GM18526 (cell line): ENCODE measurements around the gene MYMK.

ENCODE experiments used
- POLR2A ChIP-seq: IDR thresholded peaks from 3 replicates; pipeline ENCODE4 v1.6.1; 2011; ENCODE audit not compliant: insufficient read length; ENCODE audit errors: extremely low read depth

Gene MYMK

DNA sequence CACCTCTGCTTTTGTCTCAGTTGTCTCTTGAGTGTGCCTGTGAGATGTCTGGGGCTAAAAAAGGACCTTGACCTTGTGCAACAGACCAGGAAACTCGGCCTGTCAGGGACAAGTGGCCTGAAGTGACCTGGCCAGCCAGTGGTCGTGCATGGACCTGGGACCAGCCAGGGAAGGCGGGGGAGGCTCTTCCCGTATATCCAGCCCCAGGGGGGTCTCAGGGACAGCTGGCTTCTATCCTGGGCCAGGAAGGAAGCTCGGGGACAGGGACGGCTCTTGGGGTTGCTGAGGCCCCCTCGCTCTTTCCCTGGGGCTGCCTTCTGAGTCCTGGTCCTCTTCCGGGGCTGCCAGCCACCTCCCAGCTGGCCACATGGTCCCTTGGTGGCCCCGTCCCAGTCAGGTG, 6.5 kb upstream of the MYMK start:
- TF ChIP-seq POLR2A: no peak

DNA sequence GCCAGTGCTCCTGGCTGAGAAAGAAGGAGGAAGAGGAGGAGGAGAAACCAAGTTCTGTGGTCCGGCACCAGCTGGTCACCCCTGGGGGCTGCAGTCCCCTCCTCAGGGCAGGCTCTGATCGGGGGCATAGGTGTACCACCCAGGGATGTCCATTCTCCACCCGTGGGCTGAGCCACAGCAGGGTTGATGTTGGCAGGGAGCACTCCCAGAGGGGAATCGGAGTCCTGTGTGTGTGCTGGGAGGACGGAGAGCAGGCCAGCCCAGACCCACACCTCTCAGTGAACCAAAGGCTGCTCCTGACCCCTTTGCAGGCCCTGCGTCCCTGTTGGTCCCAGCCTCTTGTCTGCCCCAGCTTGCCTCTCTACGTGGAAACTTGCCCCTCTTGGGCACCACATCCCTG, 5.1 kb upstream of the MYMK start:
- no peak for TF ChIP-seq POLR2A

DNA sequence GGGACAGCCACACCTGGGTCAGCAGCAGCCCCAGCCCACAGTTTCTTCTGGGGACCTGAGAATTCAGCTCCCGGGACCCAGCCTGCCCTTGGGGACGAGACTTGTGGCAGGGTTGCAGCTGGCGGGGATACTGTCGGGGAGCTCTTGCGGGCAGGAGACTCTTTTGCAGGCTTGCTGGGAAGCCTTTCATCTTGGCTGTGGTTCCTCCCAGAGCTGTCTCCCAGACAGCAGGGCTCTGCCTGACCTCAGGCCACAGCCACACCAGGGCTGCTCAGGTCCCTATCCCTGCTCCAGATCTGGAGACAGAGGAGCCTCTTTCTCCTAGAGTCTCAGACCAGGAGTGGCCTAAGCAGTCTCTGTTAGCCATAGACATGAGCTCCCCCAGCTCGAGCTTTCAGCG, 4.7 kb upstream of the MYMK start:
- TF ChIP-seq POLR2A: no peak

DNA sequence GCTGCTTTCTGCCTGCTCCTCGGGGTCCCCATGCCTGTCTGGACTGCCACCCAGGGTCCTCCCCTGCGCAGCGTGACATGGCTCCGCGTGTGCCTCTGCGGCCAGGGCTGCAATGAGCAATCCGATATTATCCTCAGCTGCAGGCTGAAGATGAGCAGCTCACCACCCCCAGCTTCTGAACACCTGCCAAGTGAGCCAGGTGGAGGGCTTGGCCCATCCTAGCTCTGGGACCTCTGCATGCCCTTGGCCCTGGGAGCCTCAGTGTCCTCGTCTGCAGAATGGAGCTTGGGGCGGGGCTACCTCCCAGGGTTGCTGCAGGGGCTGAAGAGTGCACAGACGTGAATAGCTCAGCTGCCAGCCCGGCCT, 4.1 kb upstream of the MYMK start:
- no peak for TF ChIP-seq POLR2A

DNA sequence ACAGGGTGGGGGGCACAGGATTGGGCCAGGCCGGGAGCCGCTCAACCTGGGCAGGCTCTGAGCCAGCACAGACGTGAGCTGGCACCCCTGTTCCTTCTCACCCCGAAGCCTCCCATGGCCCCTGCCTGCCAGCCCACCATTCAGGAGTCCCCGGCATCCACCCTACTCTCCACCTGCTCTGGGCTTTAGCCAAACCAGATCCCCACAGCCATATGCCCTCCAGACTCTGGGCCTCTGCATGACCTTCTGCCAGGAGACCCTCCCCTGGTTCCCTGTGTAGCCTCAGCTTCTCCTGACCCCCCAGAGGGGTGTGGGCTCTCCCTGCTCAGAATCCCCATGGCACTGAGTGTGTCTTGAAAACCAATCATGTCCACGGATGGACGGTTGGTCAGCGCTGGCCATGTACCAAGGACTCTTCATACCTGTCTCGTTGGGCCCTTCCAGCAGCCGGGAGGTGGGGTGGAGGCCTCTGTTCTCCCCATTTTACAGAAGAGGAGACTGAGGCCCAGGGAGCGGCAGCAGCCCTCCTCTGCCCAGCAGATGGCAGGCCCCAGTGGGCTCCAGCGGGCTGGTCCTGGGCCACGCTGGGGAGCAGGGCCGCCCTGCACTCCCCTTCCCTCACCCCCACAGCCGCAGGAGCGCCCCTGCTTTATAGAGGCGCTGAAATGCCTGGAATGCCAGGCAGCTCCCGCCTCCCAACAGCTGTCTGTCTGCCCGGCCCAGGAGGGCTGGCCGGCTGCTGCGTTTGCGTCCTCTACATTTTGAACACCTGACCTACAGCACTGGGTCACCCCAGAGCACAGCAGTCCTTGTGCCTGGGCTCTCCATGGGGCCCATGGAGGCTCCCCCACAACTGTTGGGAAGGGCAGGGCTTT, 3.5 kb upstream of the MYMK start:
- TF ChIP-seq POLR2A: no peak

DNA sequence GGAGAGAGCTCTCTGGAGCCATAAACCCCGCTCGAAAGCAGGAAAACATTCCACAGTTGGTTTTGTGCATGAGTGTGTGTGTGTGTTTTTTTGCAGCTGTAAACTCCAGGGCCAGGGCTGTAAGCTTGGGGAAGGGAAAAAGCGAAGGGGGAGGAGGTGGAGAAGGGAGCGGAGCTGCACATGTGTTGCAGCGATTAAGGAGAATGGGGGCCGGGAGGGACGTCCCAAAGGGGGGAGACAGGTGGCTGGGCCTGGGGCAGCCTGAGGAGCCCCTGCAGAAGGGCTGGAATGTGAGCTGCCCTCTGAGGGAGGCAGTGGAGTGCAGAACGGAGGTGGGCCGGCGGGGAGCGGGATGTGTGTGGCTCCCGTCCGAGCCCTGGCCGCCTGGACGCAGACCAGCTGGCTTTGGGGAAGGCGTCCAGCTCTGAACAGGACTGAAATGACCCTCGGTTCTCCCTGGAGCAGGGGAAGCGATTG, 2.7 kb upstream of the MYMK start:
- TF ChIP-seq POLR2A: no peak

DNA sequence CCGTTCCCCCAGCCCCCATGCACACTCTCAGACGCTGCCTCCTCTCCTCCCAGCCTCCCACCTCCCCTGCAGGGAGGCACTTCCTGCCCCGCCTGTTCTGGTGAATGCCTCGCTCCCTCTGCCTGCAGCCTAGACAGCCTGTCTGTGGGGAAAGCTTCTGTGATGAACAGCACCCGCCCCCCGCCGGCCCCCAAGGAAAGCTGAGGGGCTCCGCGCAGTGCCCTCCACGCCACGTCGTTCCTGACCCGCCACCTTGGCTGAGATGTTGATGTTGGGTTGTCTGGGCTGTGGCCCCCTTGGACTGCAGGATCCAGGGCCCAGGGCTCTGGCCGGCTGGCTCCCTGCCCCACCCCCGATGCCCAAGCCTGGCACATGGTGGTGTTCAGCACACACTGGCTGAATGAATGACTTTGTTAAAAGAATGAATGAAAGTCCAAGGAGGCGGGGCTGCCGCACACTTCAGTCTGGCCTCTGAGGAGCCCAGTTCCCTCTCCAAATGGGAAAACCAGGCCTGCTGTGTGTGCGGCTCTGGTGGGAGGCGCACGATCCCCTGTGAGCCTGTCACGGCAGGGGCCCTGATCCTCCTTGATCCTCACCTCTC, 2.1 kb upstream of the MYMK start:
- no peak for TF ChIP-seq POLR2A

DNA sequence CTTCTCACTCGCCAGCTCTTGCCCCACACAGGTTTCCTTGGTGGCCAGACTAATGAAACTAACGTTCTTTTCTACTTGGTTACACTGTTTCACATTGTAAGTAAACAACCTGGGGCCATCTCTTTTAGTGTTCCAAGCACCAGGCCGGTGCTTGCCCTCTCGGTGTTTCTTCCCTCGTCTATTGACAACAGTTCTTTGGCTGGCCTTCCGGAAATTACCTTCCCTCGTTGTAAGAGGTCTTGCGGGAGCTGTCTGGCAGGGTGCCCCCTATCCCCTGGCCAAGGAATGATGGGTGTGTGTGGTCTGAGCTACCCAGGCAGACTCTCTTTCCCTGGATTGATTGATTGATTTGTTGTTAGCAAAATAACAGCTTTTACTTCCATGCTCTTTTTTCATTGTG, 918 bp upstream of the MYMK start:
- TF ChIP-seq POLR2A: no peak

DNA sequence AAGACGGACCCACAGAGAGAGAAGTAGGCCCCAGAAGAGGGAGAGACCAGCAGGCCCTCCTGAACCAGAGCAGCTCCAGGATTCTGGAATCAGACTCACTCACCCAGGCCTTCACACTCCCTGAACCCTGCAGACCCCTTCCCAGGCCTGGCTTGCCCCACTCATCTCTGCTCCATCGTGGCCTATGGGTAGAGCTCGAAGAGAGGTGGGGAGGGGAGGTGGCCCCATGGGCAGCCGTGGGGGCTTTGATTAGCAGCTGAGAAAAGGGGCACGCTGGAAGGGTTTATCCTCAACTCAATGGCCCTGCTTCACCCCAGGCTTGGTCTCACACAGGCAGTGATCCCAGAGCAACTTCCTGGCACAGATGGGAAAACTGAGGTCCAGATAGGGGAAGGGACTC, 613 bp downstream of the MYMK start:
- no peak for TF ChIP-seq POLR2A

DNA sequence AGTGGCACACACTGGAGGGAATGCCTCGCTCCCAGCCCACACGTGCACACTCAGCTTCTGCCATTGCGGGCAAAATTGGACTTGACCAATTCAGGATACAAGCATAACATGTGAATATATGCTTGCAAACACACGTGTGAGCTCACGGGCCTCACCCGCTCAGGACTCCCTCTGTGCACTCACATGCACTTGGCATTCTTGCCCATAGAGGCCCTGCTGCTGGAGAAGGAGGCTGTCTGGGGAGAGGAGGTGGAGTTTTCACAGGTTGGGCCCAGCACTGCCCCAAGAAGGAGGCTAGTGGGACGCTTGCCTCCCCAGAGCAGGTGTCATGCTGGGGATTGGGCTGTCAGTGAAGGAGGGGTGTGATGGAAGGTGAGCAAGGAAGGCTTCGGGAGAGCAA, 1.7 kb downstream of the MYMK start:
- no peak for TF ChIP-seq POLR2A

DNA sequence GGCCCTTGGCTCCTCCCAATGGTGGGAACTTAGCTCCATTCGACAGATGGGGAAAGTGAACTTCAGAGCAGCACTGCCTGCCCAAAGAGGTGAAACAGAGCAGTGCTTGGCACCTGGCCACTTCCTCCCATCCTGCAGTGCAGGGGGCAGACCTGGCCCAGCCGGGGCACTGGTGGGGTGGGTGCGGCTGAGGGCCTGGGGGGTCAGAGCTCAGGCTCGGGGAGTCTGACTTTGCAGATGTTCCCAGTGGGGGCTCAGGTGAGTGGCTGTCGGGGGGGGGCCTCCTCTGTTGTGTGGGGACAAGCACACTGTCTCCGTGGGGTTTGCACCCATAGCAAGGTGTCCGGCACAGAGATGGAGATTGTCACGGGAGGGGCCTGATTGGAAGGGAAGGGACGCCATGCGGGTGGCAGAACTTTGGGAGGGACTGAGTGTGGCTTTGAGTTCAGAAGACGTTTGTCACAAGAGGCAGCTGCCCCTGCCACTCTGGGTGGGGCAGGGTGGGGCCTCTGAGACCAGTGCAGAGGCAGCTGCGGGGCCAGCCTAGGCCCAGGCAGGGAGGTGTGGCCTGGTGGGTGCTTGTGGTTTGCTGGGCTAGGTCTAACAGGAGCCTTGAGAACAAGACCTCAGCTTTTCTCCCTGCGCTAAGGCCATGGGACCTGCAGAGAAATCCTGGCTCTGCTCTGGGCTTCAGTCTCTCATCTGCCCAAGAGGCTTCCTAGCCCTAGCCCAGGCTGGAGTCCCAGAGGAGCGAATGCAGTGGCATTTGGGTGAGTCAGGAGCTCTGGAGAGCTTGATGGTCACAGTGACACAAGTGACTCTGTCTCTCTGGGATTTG, 2.5 kb downstream of the MYMK start:
- TF ChIP-seq POLR2A: no peak

DNA sequence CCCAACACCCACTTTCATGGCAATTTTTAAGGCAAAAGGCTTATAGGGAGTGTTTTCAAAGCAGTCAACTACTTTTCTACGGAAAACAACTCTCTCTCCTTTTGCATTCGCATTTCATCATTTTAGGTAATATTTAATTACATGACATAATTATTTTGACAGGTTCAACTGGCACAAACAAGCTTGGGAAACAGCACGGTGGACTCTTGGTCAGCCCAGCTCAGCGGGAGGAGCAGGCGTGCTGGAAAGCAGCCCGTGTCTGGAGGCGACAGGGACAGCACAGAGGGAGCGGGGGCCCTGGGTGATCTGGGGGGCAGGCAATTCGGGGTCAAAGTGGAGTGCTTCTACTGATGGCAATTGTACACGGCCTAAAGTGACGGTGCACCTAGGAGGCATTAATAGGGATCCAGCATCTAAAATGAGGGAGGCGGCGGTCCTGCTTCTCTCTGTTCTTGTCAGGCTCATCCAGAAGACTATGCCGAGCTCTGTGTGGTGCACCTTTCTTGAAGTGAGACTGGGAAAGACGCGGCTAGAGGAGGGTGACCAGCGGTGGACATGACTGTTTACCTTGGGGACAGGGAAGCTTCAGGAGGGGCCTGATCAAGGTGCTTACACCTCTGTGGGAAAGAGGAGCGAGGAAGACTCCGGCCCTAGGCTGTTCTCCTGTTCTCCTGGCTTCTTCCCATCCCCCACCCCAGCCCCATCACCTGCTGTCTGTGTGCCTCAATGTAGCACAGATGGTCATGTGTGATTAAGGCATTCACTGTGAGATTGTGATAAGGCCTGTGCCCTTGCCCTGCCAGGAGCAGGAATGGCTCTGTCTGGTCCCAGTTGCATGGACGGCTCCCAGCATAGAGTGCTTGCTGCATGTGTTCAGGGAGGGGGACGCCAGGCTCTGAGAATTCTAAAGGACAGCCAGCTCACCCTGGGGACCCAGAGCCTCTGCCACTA, 3.4 kb downstream of the MYMK start:
- TF ChIP-seq POLR2A: no peak

DNA sequence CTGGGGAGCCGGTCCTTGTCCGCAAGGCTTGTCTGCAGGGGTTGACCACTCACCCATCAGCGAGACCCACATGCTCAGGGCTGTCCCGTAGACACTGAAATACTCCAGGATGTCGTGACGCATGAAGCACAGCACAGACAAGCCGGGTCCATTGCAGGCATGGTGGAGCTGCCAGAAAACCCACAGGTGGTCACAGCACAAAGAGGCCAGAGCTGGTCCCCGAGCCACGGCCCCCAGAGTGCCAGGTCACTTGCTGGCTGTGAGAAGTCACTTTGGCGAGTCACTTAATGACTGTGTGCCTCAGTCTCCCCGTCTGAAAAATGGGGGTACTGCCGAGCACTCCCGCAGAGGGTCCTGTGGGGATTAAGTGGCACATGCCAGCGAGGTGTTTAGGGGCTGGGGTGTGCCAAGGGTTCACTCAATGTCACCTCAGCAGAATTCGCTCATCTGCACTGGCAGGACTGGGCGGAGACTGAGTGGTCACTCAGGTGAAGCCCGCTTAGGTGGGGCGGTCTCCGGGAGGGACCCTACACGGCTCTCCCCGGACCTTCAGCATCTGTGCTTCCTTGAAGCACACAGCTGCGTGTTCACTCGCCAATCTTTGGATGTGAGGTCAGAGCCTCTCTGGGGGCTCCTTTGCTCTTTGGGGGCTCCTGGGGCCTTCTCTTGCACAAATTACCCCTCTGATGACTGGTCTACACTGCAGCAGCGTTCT, 4.5 kb downstream of the MYMK start:
- TF ChIP-seq POLR2A: no peak

DNA sequence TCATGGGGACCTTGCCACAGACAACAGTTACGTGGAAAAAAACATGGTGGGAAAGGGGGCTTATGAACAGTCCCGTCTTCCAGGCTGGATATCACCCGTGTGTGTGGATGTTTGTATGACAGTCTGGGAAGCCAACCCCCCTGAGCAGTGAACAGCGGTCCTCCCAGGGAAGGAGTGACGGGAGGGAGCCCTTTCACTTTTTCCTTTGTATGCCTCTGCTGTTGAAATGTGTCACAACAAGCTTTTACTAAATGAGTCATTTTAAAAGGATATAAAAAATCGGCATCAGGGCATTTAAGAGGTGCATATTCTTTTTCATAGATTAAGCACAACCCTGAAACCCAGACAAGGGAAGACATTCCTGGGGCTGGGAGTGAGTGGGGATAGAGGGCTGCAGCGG, 5.1 kb downstream of the MYMK start:
- TF ChIP-seq POLR2A: no peak

DNA sequence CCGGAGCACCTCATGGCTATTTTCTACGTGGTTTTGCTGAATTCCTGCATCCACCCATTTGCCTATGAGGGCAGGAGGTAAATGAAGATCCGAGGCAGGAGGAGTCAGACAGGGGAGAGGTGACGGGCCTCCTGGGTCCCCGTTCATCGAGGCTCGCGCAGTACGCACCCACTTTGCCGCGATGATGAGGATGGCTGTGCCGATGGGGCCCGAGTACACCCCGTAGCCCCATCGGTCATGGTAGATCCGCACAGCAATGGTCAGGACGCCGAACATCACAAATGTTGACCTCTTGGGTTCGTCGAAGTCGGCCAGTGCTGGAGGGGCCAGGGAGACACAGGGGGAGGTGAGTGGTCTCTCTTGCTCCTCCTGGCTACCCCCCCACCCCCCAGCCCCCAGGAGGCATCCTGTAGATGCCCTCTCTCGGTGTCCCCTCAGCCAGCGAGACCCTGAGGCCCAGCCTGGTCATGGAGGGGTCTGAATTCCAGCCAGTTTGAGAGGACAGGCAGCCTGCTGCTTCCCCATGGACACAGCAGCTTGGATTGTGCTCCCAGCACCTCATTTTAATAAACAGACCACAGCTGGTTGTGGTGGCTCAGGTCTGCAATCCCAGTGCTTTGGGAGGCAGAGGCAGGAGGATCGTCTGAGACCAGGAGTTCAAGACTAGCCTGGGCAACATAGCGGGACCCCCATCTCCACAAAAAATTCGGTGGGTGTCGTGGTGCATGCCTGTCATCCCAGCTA, 5.9 kb downstream of the MYMK start:
- TF ChIP-seq POLR2A: no peak
